ENCODE measurements around the gene CEP63.

GRCh38 chr3:134464689-134465365 is 21.0 kb upstream of the CEP63 start:
- TF ChIP-seq CTCF (IDR thresholded peaks at IDR 0.05) (no peak), POLR2AphosphoS5 (IDR thresholded peaks at IDR 0.05) (no peak)

Data from stomach (tissue), 4 donors.